ENCODE data around the gene MACROD2. TPM values are rescaled to one million over a fixed set of nuclear protein-coding genes. Genes with fewer than 3 reads are reported as not detected.
A peak's percentile ranks its signal among the peaks of the same experiment; 100 is the strongest.
"Not testable (repeated sequence)": the region's sequence is repeated elsewhere in the genome, so short reads cannot be mapped to it uniquely, and the experiment has no call there.

Gene MACROD2
- total RNA-seq, 2 donors from 2014 or later: 0.95 to 4.2 TPM

DNA sequence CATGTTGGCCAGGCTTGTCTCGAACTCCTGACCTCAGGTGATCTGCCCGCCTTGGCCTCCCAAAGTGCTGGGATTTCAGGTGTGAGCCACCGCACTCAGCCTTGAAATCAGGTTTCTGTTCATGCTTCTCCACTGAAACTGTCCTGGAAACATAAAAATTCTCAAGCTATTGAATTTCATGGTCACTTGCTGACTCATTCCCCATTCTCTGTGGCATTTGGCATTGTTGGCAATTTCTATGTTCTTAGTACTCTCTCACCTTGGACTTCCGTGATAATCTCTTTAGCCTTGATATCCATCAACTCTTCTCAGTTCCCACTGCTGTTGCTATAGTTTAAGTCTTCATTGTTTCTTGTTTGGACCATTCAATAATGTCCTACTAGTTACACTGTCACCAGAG lies 11.1 kb upstream of the MACROD2 start:
- no peaks in the 10 kb centered on the region for H3K9me3 ChIP-seq
- no peak overlapping the region for H3K27ac ChIP-seq
- no peaks in the 10 kb centered on the region for H3K4me1 ChIP-seq (ENCODE audit: control insufficient read depth in 1 of 2, low read depth in 2 of 2)
- DNase-seq (ENCODE audit: low spot score) (no peak), ATAC-seq (ENCODE audit: insufficient number of reproducible peaks, low FRiP score, low read depth) (no peak)
- H3K27me3 ChIP-seq (replicated peaks; ENCODE audit: insufficient read depth): no peaks in the 10 kb centered on the region
- TF ChIP-seq CTCF (IDR thresholded peaks at IDR 0.05): no peak
- no peak overlapping the region for H3K4me3 ChIP-seq
- H3K36me3 ChIP-seq: no peaks in the 10 kb centered on the region

DNA sequence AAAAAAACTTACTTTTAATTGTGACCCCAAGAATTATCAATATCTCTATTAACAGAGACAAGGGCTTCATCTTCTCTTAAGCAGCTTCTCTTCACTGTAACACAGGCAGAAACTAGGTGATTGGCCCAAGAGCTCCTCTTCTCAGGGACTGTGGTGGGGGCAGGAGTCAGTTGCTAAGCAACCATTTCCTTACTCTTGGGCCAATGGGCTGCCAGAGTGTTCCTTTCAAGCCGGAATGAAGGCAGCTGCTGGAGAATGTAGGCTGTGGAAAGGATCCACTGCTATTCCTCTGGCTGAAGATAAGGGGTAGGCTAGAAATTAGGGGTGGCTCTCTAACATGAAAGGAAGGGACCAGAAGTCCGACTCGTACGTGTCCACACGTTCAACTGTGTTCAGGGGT lies 4.9 kb upstream of the MACROD2 start, which contains the start of gene SEL1L2:
Gene SEL1L2, minus strand, starts transcription at position 150 of the 400 bp plus-strand sequence. Its CDS starts 80 bp downstream, at position 70.
- DNase-seq (ENCODE audit: low spot score) (no peak), ATAC-seq (ENCODE audit: insufficient number of reproducible peaks, low FRiP score, low read depth) (no peak)
- Histone ChIP-seq H3K9me3 (no peaks in the 10 kb centered on the region), H3K27ac (no peak within 1 kb of the TSS), H3K27me3 (replicated peaks; ENCODE audit: insufficient read depth) (no peaks in the 10 kb centered on the region), H3K36me3 (no peaks in the 10 kb centered on the region), H3K4me3 (no peak within 1 kb of the TSS), H3K4me1 (ENCODE audit: control insufficient read depth in 1 of 2, low read depth in 2 of 2) (no peaks in the 10 kb centered on the region)
- no peak for TF ChIP-seq CTCF (IDR thresholded peaks at IDR 0.05)

GRCh38 chr20:13991311-13991710 lies 4.0 kb upstream of the MACROD2 start:
- no peak for TF ChIP-seq CTCF (IDR thresholded peaks at IDR 0.05)
- H3K27ac ChIP-seq: no peak overlapping the region
- ATAC-seq (ENCODE audit: insufficient number of reproducible peaks, low FRiP score, low read depth): no peak
- H3K4me1 ChIP-seq (ENCODE audit: control insufficient read depth in 1 of 2, low read depth in 2 of 2): no peaks in the 10 kb centered on the region
- H3K4me3 ChIP-seq: no peak overlapping the region
- H3K9me3 ChIP-seq: no peaks in the 10 kb centered on the region
- DNase-seq (ENCODE audit: low spot score): no peak
- no peaks in the 10 kb centered on the region for H3K36me3 ChIP-seq
- H3K27me3 ChIP-seq (replicated peaks; ENCODE audit: insufficient read depth): no peaks in the 10 kb centered on the region

GRCh38 chr20:13991955-13992354 lies 3.4 kb upstream of the MACROD2 start:
- not testable (repeated sequence) for H3K4me3 ChIP-seq; H3K9me3 ChIP-seq; DNase-seq (ENCODE audit: low spot score); H3K27me3 ChIP-seq (replicated peaks; ENCODE audit: insufficient read depth); H3K36me3 ChIP-seq; H3K4me1 ChIP-seq (ENCODE audit: control insufficient read depth in 1 of 2, low read depth in 2 of 2); H3K27ac ChIP-seq; ATAC-seq (ENCODE audit: insufficient number of reproducible peaks, low FRiP score, low read depth)

DNA sequence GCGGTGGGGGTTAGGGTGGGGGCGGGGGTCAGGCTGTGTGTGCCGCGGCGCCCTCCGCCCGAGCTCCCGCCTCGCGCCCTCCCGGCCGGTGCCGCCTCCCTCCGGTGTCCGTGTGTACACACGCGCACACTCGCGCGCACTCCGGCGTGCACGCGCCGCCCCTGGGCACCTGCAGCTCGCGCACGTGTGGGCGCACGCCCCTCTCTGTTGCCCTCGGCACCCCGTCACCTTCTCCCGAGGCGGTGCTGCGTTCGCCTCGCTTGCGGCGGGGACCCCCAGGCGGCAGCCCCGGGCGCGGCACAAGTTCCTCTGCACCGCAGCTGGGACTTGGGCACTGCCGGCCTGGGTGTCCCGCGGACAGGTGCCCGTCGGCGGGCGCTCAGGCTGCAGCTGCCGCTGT lies 525 bp downstream of the MACROD2 start:
- H3K9me3 ChIP-seq: no peaks in the 10 kb centered on the region
- TF ChIP-seq CTCF (IDR thresholded peaks at IDR 0.05): no peak
- no peaks in the 10 kb centered on the region for H3K36me3 ChIP-seq
- no peak overlapping the region for H3K27ac ChIP-seq
- DNase-seq (ENCODE audit: low spot score): no peak
- H3K4me1 ChIP-seq (ENCODE audit: control insufficient read depth in 1 of 2, low read depth in 2 of 2): no peaks in the 10 kb centered on the region
- H3K4me3 ChIP-seq: peak overlapping the region; percentile 75
- ATAC-seq (ENCODE audit: insufficient number of reproducible peaks, low FRiP score, low read depth): no peak
- no peaks in the 10 kb centered on the region for H3K27me3 ChIP-seq (replicated peaks; ENCODE audit: insufficient read depth)

- H3K36me3 ChIP-seq: no peaks in the 10 kb centered on the region
- peak overlapping the region; percentile 75 for H3K4me3 ChIP-seq
- no peaks in the 10 kb centered on the region for H3K4me1 ChIP-seq (ENCODE audit: control insufficient read depth in 1 of 2, low read depth in 2 of 2)
- DNase-seq (ENCODE audit: low spot score) (no peak), ATAC-seq (ENCODE audit: insufficient number of reproducible peaks, low FRiP score, low read depth) (no peak)
- no peaks in the 10 kb centered on the region for H3K9me3 ChIP-seq
- TF ChIP-seq CTCF (IDR thresholded peaks at IDR 0.05): no peak
- H3K27ac ChIP-seq: no peak overlapping the region
- H3K27me3 ChIP-seq (replicated peaks; ENCODE audit: insufficient read depth): no peaks in the 10 kb centered on the region
Measured at GRCh38 chr20:13996265-13996664, 949 bp downstream of the MACROD2 start.
